GM12865 (cell line): ENCODE results near the gene POLQ.

Experiments
- DNase-seq: peaks from one replicate; pipeline ENCODE4 v3.0.0; 2010; ENCODE audit warnings: low read depth
- H3K4me3 ChIP-seq: 2 replicates; pipeline ENCODE4 v1.5.1; 2011; ENCODE audit warnings: mild to moderate bottlenecking, low read depth, low read length, control low read depth
- CTCF ChIP-seq: IDR thresholded peaks from 2 replicates; pipeline ENCODE4 v1.5.1; 2011; ENCODE audit warnings: low read length, control low read depth, low read depth, inconsistent platforms; ENCODE audit not compliant: insufficient read depth; ENCODE audit errors: missing control alignments

Gene POLQ

GRCh38 chr3:121542924-121543323 lies 2.9 kb downstream of the POLQ start:
- no peak for DNase-seq
- no peak for TF ChIP-seq CTCF
- no peak overlapping the region for H3K4me3 ChIP-seq

- no peak overlapping the region for H3K4me3 ChIP-seq
- TF ChIP-seq CTCF, result no peak
- no peak for DNase-seq
Measured at GRCh38 chr3:121531269-121531668, 14.5 kb downstream of the POLQ start.

- DNase-seq, result no peak
- H3K4me3 ChIP-seq, result no peak overlapping the region
- no peak for TF ChIP-seq CTCF
Measured at GRCh38 chr3:121529308-121529707, 16.5 kb downstream of the POLQ start.

GRCh38 chr3:121520510-121520909 lies 25.3 kb downstream of the POLQ start:
- no peak for DNase-seq
- TF ChIP-seq CTCF, result no peak
- H3K4me3 ChIP-seq, result no peak overlapping the region

GRCh38 chr3:121517953-121518655 lies 27.7 kb downstream of the POLQ start:
- DNase-seq, result no peak
- TF ChIP-seq CTCF, result no peak
- no peak overlapping the region for H3K4me3 ChIP-seq

GRCh38 chr3:121515862-121516261 lies 29.9 kb downstream of the POLQ start:
- TF ChIP-seq CTCF, result no peak
- no peak for DNase-seq
- H3K4me3 ChIP-seq, result no peak overlapping the region

- no peak for DNase-seq
- H3K4me3 ChIP-seq, result no peak overlapping the region
- TF ChIP-seq CTCF, result no peak
Measured at GRCh38 chr3:121515313-121515712, 30.5 kb downstream of the POLQ start.
